ENCODE results near the gene PITPNM2. TPM values are rescaled to one million over a fixed set of nuclear protein-coding genes. Genes with fewer than 3 reads are reported as not detected.

The PITPNM2 gene
- total and polyA plus RNA-seq, 9 donors, result 11.1 to 71.8 (median 31.0) TPM

GRCh38 chr12:123145211-123145610, 5.7 kb downstream of the PITPNM2 start:
- no peaks in the 10 kb centered on the region for H3K36me3 ChIP-seq
- peaks cover 40% of the 10 kb centered on the region for H3K4me1 ChIP-seq (ENCODE audit: insufficient read depth)
- intact Hi-C loops (cut with DNase I), result loop anchor here in 3 of 4 donors (5.0 kb wide), 3 partner anchors 33 to 103 kb away; no protein-coding TSS in a partner anchor
- DNase-seq, result peak in 1 of 5 donors; percentile 8
- no peaks in the 10 kb centered on the region for H3K27me3 ChIP-seq
- no peak overlapping the region for H3K4me3 ChIP-seq
- WGBS, 3 donors, result 80 to 85% (median 83%) methylated on average over 2 of the region's 2 CpGs
- no peaks in the 10 kb centered on the region for H3K9me3 ChIP-seq
- TF ChIP-seq EP300 (IDR thresholded peaks at IDR 0.05), result no peak
- no peak for TF ChIP-seq CTCF (IDR thresholded peaks at IDR 0.05)
- no peak for TF ChIP-seq POLR2A (IDR thresholded peaks at IDR 0.05)
- peak overlapping the region in 1 of 2 donors; percentile 94 for H3K27ac ChIP-seq

- H3K27me3 ChIP-seq, result no peaks in the 10 kb centered on the region
- intact Hi-C loops (cut with DNase I), result loop anchor here in 1 of 4 donors (5.0 kb wide), 1 partner anchor 82 kb away; no protein-coding TSS in a partner anchor
- H3K4me3 ChIP-seq, result no peak overlapping the region
- peak overlapping the region; percentile 18 to 94 for H3K27ac ChIP-seq
- no peaks in the 10 kb centered on the region for H3K9me3 ChIP-seq
- TF ChIP-seq EP300 (IDR thresholded peaks at IDR 0.05) (no peak), POLR2A (IDR thresholded peaks at IDR 0.05) (no peak), CTCF (IDR thresholded peaks at IDR 0.05) (no peak)
- DNase-seq, result peak in 1 of 5 donors; percentile 18
- H3K36me3 ChIP-seq, result no peaks in the 10 kb centered on the region
- H3K4me1 ChIP-seq (ENCODE audit: insufficient read depth), result peaks cover 42% of the 10 kb centered on the region
- 89 to 93% (median 91%) methylated on average over 4 of the region's 4 CpGs for WGBS, 3 donors
These were observed 7.0 kb downstream of the PITPNM2 start for GRCh38 chr12:123143736-123144461.

GRCh38 chr12:123142921-123143735, 7.8 kb downstream of the PITPNM2 start:
- Histone ChIP-seq H3K4me1 (ENCODE audit: insufficient read depth) (peaks cover 37% of the 10 kb centered on the region), H3K27ac (peak overlapping the region; percentile 18 to 94), H3K27me3 (no peaks in the 10 kb centered on the region), H3K4me3 (no peak overlapping the region), H3K9me3 (no peaks in the 10 kb centered on the region), H3K36me3 (no peaks in the 10 kb centered on the region)
- no peak for TF ChIP-seq POLR2A (IDR thresholded peaks at IDR 0.05)
- no peak for TF ChIP-seq EP300 (IDR thresholded peaks at IDR 0.05)
- TF ChIP-seq CTCF (IDR thresholded peaks at IDR 0.05), result no peak
- intact Hi-C loops (cut with DNase I), result loop anchor here in 1 of 4 donors (5.0 kb wide), 1 partner anchor 81 kb away; no protein-coding TSS in a partner anchor
- WGBS, 3 donors, result 67 to 77% (median 75%) methylated on average over 11 of the region's 11 CpGs
- DNase-seq, result peak in 4 of 5 donors; percentile 45 to 57 (median 56)

GRCh38 chr12:123142518-123142840, 8.4 kb downstream of the PITPNM2 start:
- Histone ChIP-seq H3K9me3 (no peaks in the 10 kb centered on the region), H3K4me1 (ENCODE audit: insufficient read depth) (peaks cover 36% of the 10 kb centered on the region), H3K36me3 (no peaks in the 10 kb centered on the region), H3K27ac (peak overlapping the region; percentile 18 to 94), H3K27me3 (no peaks in the 10 kb centered on the region), H3K4me3 (no peak overlapping the region)
- TF ChIP-seq EP300 (IDR thresholded peaks at IDR 0.05) (no peak), CTCF (IDR thresholded peaks at IDR 0.05) (no peak), POLR2A (IDR thresholded peaks at IDR 0.05) (no peak)
- 39 to 47% (median 41%) methylated on average over 5 of the region's 5 CpGs for WGBS, 3 donors
- intact Hi-C loops (cut with DNase I), result loop anchor here in 1 of 4 donors (5.0 kb wide), 1 partner anchor 80 kb away; no protein-coding TSS in a partner anchor
- DNase-seq, result peak in 1 of 5 donors; percentile 15
